Fibroblast of skin of right quadriceps (primary cell): ENCODE data around the gene ZNF480.
A peak's percentile ranks its signal among the peaks of the same experiment; 100 is the strongest.
"Not testable (repeated sequence)": the region's sequence is repeated elsewhere in the genome, so short reads cannot be mapped to it uniquely, and the experiment has no call there.

ENCODE experiments used
- DNase-seq: peaks from one replicate; pipeline ENCODE4 v3.0.0-alpha.2; 2013

Gene ZNF480

GRCh38 chr19:52339022-52339421, 42.1 kb downstream of the ZNF480 start:
- DNase-seq: not testable (repeated sequence)

GRCh38 chr19:52343548-52343947, 46.6 kb downstream of the ZNF480 start:
- DNase-seq: no peak

GRCh38 chr19:52345162-52345561, 48.2 kb downstream of the ZNF480 start:
- DNase-seq: no peak

GRCh38 chr19:52351512-52351911, 54.5 kb downstream of the ZNF480 start:
- DNase-seq: no peak

- DNase-seq: no peak
These were observed 69.5 kb downstream of the ZNF480 start for GRCh38 chr19:52366414-52366824.

GRCh38 chr19:52369559-52370340, 72.8 kb downstream of the ZNF480 start, which contains the start of gene ZNF880:
ZNF880 (plus strand) TSS chr19:52369923; CDS start chr19:52369966, 43 bp downstream.
- peak; percentile 94 for DNase-seq

- DNase-seq: no peak
These were observed 73.4 kb downstream of the ZNF480 start for GRCh38 chr19:52370341-52370710.
